ENCODE data around the gene TULP1.
"Not testable (repeated sequence)": the region's sequence is repeated elsewhere in the genome, so short reads cannot be mapped to it uniquely, and the experiment has no call there.

TULP1 gene

DNA sequence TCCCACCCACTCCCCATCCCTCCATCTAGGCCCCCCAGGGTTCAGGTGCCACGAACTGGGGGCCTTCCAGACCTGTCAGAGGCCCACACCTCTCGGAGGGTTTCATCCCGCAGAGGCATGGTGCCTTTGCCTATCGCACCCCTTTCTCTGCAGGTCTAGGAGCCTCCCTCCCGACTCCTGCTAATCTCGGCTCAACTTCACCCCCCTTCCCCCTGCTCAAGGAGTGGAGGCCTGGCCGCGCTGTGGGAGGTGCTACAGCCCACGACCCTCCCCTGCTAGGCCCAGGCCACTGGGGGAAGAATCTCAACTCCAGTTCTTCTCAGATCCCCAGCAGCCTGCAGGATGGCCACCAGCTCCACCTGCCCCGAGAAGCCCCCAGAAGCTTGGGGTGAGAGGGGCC lies at the start of gene TULP1:
TULP1 (minus strand) TSS at position 157 of the 400 bp plus-strand sequence; CDS start at position 119, 38 bp downstream.
- in situ Hi-C loops (cut with MboI; ENCODE audit: low sequenced_read_pairs), result no loop called here

DNA sequence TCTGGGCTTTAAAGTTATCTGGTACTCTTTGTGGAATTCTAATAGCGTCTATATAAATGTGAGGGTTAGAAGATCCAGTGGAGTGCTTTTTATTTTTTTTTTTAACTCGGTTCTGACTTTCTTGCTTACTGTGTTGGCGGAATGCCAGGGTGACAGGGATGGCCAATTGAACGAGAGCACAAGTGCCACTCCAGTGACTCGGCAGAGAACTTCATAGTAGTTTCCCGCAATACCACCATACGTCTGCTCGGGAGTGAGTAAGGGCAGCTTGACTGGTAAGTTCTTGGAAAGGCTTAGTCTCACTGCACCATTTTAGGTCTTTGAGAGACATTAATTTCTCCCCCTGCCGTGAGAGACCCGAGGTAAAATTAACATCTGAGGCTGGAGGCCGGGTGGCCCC lies 49.4 kb upstream of the TULP1 start:
- in situ Hi-C loops (cut with MboI; ENCODE audit: low sequenced_read_pairs), result no loop called here

DNA sequence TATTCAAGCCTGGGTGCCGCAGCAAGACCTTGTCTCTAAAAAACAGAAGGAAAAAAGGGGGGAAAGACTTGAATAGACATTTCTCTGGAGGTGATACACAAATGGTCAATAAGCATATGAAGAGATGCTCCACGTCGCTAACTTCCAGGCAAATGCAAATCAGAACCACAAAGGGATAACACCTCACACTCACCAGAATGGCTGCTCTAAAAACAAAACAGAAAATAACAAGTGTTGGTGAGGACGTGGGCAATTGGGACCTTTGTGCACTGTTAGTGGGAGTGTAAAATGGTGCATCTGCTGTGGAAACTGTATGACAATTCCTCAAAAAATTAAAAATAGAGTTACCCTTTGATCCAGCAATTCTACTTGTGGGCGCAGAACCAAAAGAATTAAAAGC lies 48.4 kb upstream of the TULP1 start:
- in situ Hi-C loops (cut with MboI; ENCODE audit: low sequenced_read_pairs), result no loop called here

DNA sequence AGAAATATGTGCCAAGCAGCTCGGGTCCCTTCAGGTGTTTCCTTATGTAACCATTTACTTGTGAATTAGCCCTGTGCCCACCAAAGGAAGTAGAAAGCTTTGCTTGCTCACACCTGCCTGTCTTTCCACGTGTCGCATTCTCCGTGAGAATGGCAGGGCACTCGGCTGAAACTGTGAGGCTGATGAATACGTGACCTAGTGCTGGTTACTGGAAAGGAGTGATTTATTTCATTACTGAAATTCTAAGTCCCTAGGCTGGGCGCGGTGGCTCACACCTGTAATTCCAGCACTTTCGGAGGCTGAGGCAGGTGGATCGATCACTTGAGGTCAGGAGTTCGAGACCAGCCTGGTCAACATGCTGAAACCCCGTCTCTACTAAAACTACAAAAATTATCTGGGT lies 45.9 kb upstream of the TULP1 start:
- in situ Hi-C loops (cut with MboI; ENCODE audit: low sequenced_read_pairs), result no loop called here

DNA sequence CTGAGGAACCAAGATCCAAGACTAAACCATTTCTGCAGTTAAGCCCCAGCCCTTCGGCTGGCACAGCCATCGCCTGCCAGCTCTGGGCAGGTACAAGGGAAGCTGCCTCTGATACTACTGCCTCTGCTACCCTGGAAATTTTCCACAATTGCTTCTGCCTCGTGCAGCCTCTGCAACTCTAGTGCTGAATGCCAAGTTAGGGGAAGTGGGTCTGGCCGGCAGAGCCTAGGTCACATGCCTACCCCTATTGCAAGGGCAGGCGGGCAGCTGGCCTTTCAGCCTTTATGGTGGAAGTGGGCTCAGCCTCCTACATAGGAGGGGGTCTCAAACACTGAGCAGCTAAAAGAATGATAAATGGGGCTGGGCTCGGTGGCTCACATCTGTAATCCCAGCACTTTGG lies 44.5 kb upstream of the TULP1 start:
- in situ Hi-C loops (cut with MboI; ENCODE audit: low sequenced_read_pairs), result no loop called here

DNA sequence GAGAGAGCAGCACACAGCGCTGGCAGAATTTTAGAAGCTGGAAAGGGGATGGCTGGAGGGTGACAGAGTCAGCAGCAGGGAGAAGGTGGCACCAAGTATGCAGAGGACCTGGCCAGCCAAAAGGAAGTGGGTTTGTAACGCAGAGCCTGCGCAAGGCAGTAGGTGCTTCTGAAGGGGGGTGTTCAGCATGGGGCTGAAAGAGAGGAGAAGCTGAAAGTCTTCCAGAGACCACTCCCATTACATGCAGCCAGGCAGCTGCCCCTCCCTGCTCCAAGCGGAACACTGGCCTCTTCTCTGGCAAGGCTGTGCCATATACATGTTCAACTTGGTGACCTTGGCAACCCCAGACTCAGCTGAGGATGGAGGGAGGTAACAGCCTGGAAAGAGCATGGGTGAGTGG lies 42.1 kb upstream of the TULP1 start:
- in situ Hi-C loops (cut with MboI; ENCODE audit: low sequenced_read_pairs), result no loop called here

DNA sequence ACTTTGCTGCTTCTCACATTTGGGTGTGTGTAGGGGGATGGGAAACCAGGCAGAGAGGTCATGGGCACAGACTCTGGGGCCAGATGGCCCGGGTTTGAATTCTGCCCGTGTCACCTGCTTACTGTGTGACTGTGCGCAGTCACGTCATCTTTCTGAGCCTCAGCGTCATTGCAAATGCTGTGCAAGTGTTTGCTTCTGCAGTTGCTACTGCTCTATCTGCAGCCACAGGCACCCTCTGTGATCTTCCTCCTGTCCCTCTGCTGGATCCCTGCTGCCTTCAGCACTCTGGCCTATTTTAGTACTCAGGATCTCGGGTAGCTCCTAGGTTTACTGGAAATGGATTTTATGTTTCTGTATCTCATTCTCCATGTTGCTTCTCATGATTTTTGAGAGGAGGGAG lies 40.6 kb upstream of the TULP1 start:
- in situ Hi-C loops (cut with MboI; ENCODE audit: low sequenced_read_pairs), result no loop called here

DNA sequence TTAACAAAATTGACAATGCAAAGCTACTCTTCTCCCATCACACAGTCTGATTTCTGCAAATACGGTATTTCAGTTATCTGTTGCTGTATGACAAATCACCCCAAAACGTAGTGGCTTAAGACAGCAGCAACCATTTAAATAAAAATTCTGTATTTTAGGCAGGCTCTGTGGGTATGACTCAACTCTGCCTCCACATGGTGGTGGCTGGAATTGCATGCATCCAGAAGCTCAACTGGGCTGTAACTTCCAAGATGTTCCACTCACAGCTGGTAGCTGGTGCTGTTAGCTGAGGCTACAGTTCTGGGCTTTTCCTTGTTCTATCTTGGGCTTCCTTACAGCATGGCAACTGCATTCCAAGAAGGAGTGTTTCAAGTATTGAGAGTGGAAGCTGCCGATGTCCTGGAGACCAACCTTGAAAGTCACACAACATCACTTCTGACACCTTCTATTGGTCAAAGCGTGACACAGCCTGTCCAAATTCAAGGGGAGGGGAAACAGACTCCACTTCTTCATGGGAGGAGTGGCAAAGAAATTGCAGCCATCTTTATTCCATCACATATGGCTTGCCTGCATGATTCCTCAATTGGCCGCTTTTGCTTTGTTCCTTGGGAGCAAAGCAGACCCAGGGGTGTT lies 39.7 kb upstream of the TULP1 start:
- in situ Hi-C loops (cut with MboI; ENCODE audit: low sequenced_read_pairs), result no loop called here

DNA sequence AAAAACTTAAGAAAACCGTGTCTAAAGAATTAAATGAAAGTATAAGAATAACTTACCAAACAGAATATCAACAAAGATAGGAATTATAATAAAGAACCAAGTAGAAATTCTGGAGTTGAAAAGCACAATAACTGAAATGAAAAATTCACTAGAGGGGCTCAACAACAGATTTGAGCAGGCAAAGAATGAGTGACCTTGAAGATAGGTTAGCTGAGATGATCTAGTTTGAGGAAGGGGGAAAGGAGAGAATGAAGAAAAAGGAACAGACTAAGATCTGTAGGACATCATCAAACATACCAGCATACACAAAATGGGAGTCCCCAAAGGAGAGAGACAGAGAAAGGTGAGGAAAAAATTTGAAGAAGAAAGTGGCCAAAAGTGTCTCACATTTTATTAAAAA lies 37.7 kb upstream of the TULP1 start:
- in situ Hi-C loops (cut with MboI; ENCODE audit: low sequenced_read_pairs), result no loop called here

DNA sequence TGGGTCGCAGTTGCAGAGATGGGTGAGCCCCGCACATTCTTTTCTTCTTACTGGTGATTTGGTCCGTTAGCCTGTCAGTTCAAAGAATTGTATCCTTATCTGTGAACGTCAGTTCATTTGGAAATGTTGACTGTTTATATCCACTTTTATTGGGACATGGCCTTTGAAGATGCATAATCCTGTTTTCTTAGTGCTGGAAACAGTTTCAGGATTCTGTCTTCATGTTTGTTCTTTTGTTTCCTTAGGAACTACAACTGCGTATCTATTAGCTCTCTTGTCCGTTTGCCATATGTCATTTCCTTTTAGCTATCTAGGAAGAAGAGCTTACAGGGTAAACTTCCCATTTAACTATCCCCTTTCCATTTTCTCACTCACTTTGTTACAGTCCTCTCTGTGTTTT lies 35.0 kb upstream of the TULP1 start:
- in situ Hi-C loops (cut with MboI; ENCODE audit: low sequenced_read_pairs), result no loop called here

DNA sequence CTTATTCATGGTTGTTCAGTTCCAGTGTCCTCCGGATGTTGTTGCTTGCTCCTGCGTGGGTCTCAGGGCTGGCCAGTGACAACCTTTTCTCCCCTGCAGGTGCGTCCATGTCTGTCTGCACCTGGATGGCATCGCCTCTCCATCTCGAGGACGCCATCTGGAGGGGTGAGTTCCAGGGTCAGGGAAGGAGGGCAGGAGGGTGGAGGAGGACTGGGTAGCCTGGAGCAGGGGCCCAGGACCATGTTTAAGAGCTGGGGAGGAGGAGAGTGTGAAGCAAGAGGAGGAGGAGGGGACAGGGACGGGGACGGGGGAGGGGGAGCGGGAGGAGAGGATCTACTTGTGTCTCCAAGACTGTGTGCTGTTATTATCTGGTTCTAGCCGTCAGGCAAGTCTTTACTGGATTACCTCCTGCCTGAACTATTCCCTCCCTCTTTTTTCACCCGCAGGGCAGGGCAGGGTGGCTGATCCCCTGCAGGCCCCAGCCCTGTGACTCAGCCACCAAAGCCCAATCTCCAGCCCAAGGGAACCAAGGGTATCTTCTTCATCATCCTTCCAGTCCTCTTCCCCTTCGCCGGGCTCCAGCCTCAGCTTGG lies 32.2 kb upstream of the TULP1 start:
- in situ Hi-C loops (cut with MboI; ENCODE audit: low sequenced_read_pairs), result no loop called here

DNA sequence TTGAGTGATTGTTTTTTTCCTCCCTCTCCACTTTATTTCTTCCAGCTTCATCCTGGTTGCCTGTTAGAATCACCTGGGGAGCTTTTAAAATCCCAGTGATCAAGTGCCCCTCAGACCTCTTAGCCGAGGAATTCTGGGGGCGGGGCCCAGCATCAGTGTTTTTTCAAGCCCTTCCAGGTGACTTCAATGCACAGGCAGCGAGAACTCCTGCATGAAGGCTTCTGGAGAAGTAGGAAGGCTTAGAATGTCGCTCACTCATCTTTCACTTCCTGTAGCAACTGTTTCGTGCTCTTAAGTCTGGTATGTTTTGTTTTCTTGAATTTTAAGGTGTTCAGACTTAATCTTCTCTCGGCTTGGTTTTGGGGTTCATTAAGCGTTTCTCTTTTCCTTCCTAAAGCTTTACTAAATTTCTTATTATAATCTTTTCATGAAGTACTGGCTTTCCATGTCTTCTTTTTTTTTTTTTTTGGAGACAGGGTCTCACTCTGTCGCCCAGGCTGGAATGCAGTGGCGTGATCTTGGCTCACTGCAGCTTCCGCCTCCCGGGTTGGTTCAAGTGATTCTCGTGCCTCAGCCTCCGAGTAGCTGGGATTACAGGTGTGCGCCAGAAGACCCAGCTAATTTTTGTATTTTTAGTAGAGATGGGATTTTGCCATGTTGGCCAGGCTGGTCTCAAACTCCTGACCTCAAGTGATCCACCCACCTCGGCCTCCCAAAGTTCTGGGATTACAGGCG lies 30.9 kb upstream of the TULP1 start:
- in situ Hi-C loops (cut with MboI; ENCODE audit: low sequenced_read_pairs), result no loop called here

DNA sequence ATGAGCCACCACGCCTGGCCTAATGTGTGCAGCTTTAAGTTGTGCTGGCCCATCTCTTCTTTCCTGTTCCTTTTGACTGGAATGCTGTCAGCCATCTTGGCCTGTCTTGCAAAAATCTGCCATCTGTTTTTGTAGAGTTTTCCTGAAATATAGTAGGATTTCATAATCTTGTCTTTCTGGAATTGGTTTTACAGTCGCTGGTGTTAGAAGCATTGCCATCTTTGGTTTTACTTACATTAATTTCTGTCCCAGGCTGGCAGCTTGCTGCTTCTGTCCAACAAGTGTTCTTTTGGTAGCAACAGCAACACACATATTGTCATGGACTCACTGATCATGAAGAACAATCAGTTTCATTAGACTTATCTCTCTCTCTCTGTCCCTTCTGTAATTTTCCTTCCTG lies 29.1 kb upstream of the TULP1 start:
- in situ Hi-C loops (cut with MboI; ENCODE audit: low sequenced_read_pairs), result no loop called here

DNA sequence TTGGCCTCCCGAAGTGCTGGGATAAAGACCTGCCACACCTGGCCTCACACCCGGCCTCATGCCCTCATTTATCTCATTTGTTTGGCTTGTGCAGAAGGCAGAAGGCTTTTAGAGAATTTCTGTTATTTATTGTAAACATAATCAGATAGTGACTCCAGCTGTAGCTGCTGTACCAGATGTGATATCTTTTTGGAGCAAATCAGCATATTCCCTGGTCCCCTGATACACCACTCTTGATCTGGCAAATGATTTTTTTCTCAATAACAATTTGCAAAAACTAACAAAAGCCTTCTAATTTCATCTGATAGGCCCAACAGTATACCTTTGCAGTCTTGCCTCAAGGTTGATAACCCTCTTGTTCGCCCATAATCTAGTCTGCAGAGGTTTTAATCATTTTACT lies 26.5 kb upstream of the TULP1 start:
- in situ Hi-C loops (cut with MboI; ENCODE audit: low sequenced_read_pairs), result no loop called here

DNA sequence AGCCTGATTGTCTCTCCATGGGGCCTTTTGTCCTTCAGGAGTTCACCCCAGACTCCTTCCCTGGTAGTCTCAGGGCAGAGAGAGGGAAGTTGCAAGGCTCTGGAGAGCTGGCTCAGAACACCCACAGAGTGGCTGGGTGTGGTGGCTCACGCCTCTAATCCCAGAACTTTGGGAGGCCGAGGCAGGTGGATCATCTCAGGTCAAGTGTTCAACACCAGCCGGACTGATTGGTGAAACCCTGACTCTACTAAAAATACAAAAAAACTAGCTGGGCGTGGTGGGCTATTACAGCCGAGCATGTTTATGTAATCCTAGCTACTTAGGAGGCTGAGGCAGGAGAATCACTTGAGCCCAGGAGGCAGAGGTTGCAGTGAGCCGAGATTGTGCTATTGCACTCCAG lies 23.2 kb upstream of the TULP1 start:
- in situ Hi-C loops (cut with MboI; ENCODE audit: low sequenced_read_pairs), result not testable (repeated sequence)

DNA sequence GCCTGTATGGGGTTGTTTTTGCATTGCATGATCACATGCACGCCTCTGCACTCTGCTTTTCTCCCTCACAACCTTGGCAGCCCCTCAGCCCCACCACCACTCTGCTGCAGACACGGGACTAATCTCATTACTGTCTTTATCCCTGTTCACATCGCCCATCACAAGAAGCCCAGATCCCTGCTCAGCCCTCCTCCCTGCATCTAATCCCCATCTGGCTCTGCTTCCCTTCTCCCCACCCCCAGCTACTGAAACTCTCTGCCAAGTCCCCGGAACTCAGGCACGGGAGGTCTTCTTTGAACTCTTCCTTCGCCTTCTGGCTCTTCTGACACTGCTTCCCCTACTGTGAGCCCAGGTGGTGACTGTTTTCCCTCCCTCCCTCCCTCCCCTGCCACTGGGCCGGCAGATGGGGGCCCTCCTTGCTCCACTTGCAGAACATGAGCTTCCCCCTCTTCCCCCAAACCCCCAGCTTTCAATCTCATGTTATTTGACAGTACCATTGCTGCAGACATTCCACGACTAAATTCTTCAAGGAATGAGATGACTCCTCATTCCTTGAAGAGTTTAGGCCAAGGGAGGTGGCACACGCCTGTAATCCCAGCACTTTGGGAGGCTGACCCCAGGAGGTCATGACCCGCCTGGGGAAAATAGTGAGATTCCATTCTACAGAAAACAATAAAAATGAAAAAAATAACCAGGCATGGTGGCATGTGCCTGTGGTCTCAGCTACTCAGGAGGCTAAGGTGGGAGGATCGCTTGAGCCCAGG lies 21.9 kb upstream of the TULP1 start:
- in situ Hi-C loops (cut with MboI; ENCODE audit: low sequenced_read_pairs), result no loop called here

DNA sequence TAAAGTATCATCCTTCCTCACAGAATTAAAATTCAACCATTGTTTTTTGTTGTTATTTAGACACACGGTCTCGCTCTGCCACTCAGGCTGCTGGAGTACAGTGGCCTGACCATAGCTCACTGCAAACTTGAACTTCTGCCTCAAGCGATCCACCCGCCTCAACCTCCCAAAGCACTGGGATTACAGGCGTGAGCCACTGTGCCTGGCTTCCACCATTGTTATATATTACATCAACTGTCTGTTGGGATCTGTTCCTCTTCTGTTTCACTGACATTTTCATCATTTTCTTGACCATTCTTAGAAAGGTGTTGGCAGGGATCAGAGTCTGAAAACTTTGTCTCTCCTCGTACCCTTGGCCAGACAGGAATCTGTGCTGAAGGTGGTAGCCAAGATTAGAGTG lies 21.3 kb upstream of the TULP1 start:
- in situ Hi-C loops (cut with MboI; ENCODE audit: low sequenced_read_pairs), result no loop called here

DNA sequence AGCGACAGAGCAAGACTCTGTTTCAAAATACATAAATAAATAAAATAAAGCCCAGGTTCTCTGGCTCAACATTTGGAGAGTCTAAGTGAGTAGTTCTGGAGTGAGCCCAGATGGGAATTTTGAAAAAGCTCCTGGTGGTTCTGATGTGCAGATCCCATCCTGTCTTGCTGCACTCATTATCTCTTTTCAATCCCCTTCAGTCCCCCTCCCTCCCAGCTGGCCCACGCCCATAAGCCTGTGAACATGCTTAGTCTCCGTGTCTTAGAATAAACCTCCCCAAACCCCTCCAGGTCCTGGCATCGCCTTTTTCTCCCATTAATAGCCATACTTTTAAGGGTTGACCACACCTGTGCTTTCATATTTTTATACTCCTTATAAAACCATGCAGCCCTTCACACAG lies 19.4 kb upstream of the TULP1 start:
- in situ Hi-C loops (cut with MboI; ENCODE audit: low sequenced_read_pairs), result no loop called here

DNA sequence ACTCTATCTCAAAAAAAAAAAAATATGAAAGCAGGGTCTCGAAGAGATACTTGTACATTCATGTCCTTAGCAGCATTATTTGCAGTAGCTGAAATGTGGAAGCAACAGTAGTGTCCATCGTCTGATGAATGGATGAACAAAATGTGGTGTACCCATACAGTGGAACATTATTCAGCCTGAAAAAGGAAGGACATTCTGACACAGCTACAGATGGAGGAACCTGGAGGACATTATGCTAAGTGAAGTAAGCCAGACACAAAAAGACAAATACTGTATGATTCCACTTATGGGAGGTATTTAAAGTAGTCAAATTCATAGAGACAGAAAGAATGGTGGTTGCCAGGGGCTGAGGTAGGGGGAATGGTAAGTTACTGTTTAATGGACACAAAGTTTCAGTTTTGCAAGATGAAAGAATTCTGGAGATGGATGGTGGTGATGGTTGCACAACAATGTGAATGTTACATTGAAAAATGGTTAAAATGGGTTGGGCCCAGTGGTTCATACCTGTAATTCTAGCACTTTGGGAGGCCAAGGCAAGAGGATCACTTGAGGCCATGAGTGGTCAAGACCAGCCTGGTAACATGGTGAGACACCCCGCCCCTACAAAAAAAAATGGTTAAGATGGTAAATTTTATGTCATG lies 11.8 kb upstream of the TULP1 start:
- in situ Hi-C loops (cut with MboI; ENCODE audit: low sequenced_read_pairs), result no loop called here

DNA sequence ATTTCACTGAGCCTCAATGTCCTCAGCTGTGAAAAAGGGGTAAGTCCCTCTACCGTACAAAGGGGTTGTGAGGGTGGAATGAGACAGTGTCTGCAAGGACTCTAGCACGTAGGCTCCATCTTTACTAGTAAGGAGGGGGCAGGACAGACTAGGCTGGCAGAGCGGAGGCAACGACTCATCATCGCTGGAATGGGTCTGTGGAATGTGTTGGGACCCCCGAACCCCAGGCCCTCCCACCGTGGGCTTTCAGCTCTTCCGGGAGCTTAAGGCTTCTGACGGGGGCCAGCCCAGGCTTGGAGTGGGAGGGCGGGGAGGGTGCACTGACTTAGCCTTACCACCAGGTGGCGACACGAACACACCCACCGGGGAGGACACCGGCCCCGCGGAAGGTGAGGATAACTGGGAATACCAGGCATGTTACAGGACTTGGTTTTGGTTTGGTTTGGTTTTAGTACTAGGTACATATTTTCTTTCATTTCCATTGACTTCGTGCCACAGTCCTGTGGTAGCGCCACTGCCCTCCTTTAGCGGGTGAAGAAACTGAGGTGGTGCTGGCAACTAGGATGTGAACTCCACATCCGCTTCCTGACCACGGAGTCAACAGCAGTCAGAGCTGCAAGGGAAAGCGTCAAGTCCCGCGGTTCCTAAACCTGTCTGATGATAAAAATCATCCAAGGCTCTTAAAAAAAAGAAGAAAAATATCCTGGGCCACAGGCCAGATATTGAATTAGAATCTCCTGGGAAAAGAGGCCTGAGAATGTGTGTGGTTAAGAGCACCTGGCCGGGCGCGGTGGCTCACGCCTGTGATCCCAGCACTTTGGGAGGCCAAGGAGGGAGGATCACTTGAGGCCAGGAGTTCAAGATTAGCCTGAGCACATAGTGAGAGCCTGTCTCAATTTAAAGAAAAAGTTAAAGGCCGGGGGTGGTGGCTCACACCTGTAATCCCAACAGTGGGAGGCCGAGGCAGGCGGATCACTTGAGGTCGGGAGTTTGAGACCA lies 10.3 kb upstream of the TULP1 start:
- in situ Hi-C loops (cut with MboI; ENCODE audit: low sequenced_read_pairs), result no loop called here
